Hindlimb muscle (tissue), 1 donor: ENCODE measurements around the gene TTC23. TPM values are rescaled to one million over a fixed set of nuclear protein-coding genes. Genes with fewer than 3 reads are reported as not detected.
"Not testable (repeated sequence)": the region's sequence is repeated elsewhere in the genome, so short reads cannot be mapped to it uniquely, and the experiment has no call there.

Source experiments
- DNase-seq: peaks from one replicate; pipeline ENCODE4 v3.0.0-alpha.2; 2013
- polyA plus RNA-seq: library from polyadenylated mRNA; unstranded; fragments of 120-200 nt; gene quantifications from one replicate; pipeline ENCODE4 v1.2.1, GENCODE V29; 2013; ENCODE audit not compliant: insufficient read length

Gene TTC23
- polyA plus RNA-seq, 1 donor = 19.3 TPM

- not testable (repeated sequence) for DNase-seq
Measured at GRCh38 chr15:99192181-99192580, 57.2 kb downstream of the TTC23 start.

GRCh38 chr15:99187936-99188335 lies 61.4 kb downstream of the TTC23 start:
- no peak for DNase-seq

GRCh38 chr15:99185414-99186130 lies 63.8 kb downstream of the TTC23 start:
- no peak for DNase-seq

GRCh38 chr15:99182791-99183190 lies 66.6 kb downstream of the TTC23 start:
- no peak for DNase-seq

- DNase-seq = peak; percentile 29
Measured at GRCh38 chr15:99181545-99181971, 67.8 kb downstream of the TTC23 start.

- DNase-seq = no peak
Measured at GRCh38 chr15:99180964-99181306, 68.4 kb downstream of the TTC23 start.

GRCh38 chr15:99180086-99180963 lies 69.1 kb downstream of the TTC23 start:
- no peak for DNase-seq

- DNase-seq = no peak
Measured at GRCh38 chr15:99177679-99178078, 71.7 kb downstream of the TTC23 start.

GRCh38 chr15:99176757-99177156 lies 72.6 kb downstream of the TTC23 start:
- no peak for DNase-seq

GRCh38 chr15:99174567-99175395 lies 74.6 kb downstream of the TTC23 start:
- DNase-seq = no peak

GRCh38 chr15:99172989-99173388 lies 76.4 kb downstream of the TTC23 start:
- DNase-seq = no peak

GRCh38 chr15:99172171-99172570 lies 77.2 kb downstream of the TTC23 start:
- DNase-seq = no peak

GRCh38 chr15:99170476-99171065 lies 78.8 kb downstream of the TTC23 start:
- DNase-seq = no peak

GRCh38 chr15:99169769-99170311 lies 79.5 kb downstream of the TTC23 start:
- no peak for DNase-seq

- DNase-seq = no peak
Measured at GRCh38 chr15:99168601-99169580, 80.5 kb downstream of the TTC23 start.

GRCh38 chr15:99167640-99168039 lies 81.7 kb downstream of the TTC23 start:
- no peak for DNase-seq

GRCh38 chr15:99167201-99167600 lies 82.2 kb downstream of the TTC23 start:
- no peak for DNase-seq

GRCh38 chr15:99165956-99166689 lies 83.3 kb downstream of the TTC23 start:
- DNase-seq = no peak

- no peak for DNase-seq
Measured at GRCh38 chr15:99165020-99165790, 84.2 kb downstream of the TTC23 start.
